AG09309 (cell line): Measurements from ENCODE around the gene MYRF.

ENCODE experiments used
- DNase-seq: peaks from one replicate; pipeline ENCODE4 v3.0.0-alpha.2; 2010; ENCODE audit warnings: low read depth
- H3K4me3 ChIP-seq: 2 replicates; pipeline ENCODE4 v1.5.1; 2011; ENCODE audit warnings: mild to moderate bottlenecking, low read depth, low read length, moderate library complexity; ENCODE audit not compliant: control insufficient read depth
- TF ChIP-seq, protein P1 (sequence below): IDR thresholded peaks from 2 replicates; pipeline ENCODE4 v1.5.1; 2011; ENCODE audit warnings: mild to moderate bottlenecking, low read depth, low read length, inconsistent platforms; ENCODE audit not compliant: insufficient read depth, control insufficient read depth; ENCODE audit errors: missing control alignments

The MYRF gene

DNA sequence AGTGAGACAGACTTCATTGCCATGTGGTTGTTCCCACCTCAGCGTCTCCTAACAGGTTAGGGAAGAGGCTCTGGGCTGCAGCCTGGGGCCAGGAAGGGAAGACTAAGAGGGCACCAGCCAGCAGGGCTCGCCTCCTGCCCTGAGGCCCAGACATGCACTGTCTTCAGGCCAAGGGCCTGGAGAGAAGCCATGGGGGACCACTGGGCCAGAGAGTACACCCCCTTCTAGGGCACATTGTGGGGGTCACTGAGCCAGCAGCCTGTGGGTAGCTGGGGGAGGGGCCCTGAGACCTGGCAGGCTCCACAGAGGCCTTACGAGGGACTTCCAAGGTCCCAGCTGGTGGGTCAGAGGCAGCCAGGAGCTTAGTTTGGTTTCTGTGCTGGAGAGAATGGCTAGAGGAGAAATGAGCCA lies 25.0 kb upstream of the MYRF start:
- H3K4me3 ChIP-seq, result no peak overlapping the region
- DNase-seq, result no peak
- TF ChIP-seq, protein P1, sequence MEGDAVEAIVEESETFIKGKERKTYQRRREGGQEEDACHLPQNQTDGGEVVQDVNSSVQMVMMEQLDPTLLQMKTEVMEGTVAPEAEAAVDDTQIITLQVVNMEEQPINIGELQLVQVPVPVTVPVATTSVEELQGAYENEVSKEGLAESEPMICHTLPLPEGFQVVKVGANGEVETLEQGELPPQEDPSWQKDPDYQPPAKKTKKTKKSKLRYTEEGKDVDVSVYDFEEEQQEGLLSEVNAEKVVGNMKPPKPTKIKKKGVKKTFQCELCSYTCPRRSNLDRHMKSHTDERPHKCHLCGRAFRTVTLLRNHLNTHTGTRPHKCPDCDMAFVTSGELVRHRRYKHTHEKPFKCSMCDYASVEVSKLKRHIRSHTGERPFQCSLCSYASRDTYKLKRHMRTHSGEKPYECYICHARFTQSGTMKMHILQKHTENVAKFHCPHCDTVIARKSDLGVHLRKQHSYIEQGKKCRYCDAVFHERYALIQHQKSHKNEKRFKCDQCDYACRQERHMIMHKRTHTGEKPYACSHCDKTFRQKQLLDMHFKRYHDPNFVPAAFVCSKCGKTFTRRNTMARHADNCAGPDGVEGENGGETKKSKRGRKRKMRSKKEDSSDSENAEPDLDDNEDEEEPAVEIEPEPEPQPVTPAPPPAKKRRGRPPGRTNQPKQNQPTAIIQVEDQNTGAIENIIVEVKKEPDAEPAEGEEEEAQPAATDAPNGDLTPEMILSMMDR, result no peak

DNA sequence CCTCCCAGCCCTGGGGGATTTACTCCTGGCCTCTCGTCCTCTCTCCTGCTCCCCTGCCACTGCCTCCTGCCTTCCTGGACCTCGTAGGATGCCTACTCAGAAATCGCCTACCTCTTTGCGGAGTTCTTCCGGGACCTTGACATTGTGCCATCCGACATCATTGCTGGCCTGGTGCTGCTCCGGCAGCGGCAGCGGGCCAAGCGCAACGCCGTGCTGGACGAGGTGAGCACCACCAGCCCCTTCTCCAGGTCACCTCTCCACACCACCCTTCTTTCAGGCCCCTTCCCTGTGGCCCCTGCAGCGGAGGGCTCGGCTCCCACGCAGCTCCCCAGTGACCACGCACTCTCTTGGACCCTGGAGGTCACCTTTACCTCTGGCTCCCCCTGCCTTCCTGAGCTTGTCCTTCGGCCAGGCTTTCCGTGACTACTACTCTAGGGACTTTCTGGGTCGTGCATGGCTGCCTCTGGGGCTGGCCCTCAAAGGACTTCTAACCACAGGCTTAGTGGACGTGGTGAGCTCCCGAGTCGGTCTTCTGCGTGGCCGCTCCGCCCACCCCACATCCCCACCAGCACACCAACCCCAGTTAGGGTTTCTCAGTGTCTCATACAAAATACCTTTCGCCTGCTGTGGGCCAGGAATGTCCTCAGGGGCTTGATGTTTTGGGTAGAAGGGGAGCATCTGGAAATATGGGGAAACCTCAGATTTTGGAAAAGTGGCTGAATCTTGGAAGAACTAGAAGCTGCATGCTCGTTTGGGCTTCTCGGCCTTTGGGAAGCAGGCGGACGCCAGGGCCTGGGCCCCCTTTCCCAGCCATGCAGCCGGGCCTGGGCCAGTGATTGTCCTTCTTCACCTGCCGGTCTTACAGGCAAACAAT lies 24.1 kb upstream of the MYRF start:
- DNase-seq, result no peak
- H3K4me3 ChIP-seq, result no peak overlapping the region
- TF ChIP-seq, protein P1, result no peak

- no peak overlapping the region for H3K4me3 ChIP-seq
- no peak for DNase-seq
- TF ChIP-seq, protein P1, result no peak
Measured at GRCh38 chr11:61728940-61729219, 23.6 kb upstream of the MYRF start.

- no peak overlapping the region for H3K4me3 ChIP-seq
- DNase-seq, result no peak
- TF ChIP-seq, protein P1, result no peak
Measured at GRCh38 chr11:61730240-61730994, 22.0 kb upstream of the MYRF start.

DNA sequence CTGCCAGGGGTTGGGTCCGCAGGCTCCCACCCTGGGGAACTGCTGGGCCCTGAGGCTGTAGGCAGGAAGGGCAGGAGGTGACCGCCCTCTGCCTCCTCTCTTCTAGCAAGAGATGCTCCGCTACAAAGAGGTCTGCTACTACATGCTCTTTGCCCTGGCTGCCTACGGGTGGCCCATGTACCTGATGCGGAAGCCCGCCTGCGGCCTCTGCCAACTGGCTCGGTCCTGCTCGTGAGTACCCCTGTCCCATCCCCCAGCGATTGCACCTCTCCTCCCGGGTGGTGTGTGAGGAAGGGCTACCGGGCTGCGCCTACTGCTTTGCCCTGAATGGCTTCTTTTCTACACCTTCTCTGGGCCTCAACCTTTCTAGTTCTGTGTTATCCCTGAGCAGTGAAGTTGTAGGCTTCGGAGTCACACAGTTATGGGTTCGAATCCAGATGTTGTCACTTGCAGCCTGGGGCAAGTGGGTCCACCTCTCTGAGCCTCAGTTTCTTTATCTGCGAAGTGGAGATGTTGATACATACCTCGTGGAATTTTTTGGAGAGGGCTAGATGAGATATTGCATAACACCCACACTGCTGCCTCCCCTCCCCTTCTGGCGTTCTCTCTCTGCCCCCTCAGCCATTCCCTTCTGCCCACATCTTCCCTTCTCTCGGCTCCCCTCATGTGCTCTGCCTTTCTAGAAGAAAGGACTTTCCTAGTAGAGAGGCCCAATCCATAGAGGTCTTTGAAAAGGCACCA lies 21.1 kb upstream of the MYRF start:
- DNase-seq, result no peak
- no peak overlapping the region for H3K4me3 ChIP-seq
- TF ChIP-seq, protein P1, result no peak

DNA sequence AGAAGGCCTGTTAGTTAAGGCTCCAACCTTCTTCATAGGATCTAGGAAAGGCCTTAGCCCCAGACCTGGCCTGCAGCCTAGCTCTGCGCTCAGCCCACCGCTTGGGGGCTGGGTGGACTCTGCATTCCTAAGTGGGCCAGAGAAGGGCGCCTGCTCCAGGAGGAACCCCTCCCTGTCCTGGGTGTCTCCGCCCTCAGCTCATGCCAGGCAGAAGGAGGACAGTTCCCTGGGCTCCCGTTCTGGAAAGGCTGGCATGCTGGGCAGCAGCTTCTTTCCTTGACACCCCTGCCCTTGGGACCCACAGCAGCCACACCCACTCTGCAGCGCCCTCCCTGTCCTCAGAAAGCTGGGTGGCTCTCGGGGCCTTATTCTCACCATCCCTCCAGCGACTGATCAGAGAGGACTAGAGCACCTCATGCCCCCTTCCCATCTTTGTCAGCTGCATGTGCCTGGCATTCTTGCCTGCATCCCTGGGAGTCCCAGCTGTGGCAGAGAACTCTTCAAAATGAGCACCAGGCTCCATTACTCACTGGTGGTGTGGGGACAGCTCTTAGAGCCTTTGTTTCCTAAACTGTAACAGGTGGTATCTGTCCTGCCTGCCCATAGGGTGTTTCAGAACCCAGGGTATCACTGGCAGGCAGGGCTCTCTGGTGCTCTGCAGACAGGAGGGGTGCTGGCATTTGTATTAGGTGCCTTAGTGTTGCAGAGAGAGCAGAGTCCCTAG lies 20.3 kb upstream of the MYRF start:
- no peak for DNase-seq
- TF ChIP-seq, protein P1, result no peak
- H3K4me3 ChIP-seq, result no peak overlapping the region
